H1 (cell line): ENCODE data around the gene ARHGAP24. TPM values are rescaled to one million over a fixed set of nuclear protein-coding genes. Genes with fewer than 3 reads are reported as not detected.

ENCODE experiments used
- CTCF ChIA-PET: fragments of 300-600 bp; sonication (Branson Sonifier 250); formaldehyde crosslinking; loops from one replicate; lab custom pipeline; 2021; ENCODE audit not compliant: partially characterized antibody; lab: Charles Lee
- POLR2A ChIA-PET: fragments of 300-600 bp; sonication (Branson Sonifier 250); formaldehyde crosslinking; loops from one replicate; lab custom pipeline; 2021; ENCODE audit warnings: inconsistent platforms; ENCODE audit not compliant: partially characterized antibody; lab: Charles Lee
- DNase-seq, 2 experiments: peaks; one replicate each; pipeline versions ENCODE4 v3.0.0 to v3.0.0-alpha.2; 2010 to 2022; ENCODE audit warnings: low spot score in 2 of 2, low read depth in 1 of 2, mixed read lengths in 1 of 2
- FAIRE-seq: peaks from 2 replicates; lab custom pipeline; 2011; peaks lifted over from hg19 to GRCh38; lab: Jason Lieb, UNC
- H2AFZ ChIP-seq: 2 replicates; pipeline ENCODE4 v1.8.1; 2012; ENCODE audit warnings: low read length, inconsistent platforms
- H2AK5ac ChIP-seq: 2 replicates; pipeline ENCODE4 v1.6.1; 2013; ENCODE audit warnings: low read depth, low read length
- H2BK120ac ChIP-seq: replicated peaks from 2 replicates; pipeline ENCODE3; 2013; ENCODE audit warnings: low read depth, low read length, inconsistent platforms
- H2BK12ac ChIP-seq: 2 replicates; pipeline ENCODE4 v1.6.1; 2013; ENCODE audit warnings: low read depth, low read length
- H2BK15ac ChIP-seq: 2 replicates; pipeline ENCODE4 v1.6.1; 2013; ENCODE audit warnings: low read length
- H2BK20ac ChIP-seq: 2 replicates; pipeline ENCODE4 v1.6.1; 2013; ENCODE audit warnings: low read length
- H2BK5ac ChIP-seq: 2 replicates; pipeline ENCODE4 v1.6.1; 2013; ENCODE audit warnings: low read depth, low read length
- H3K14ac ChIP-seq: 2 replicates; pipeline ENCODE4 v1.6.1; 2013; ENCODE audit warnings: inconsistent platforms; ENCODE audit not compliant: insufficient read length
- H3K18ac ChIP-seq: 2 replicates; pipeline ENCODE4 v1.6.1; 2013; ENCODE audit warnings: low read length; ENCODE audit errors: extremely low read depth
- H3K23ac ChIP-seq: 2 replicates; pipeline ENCODE4 v1.6.1; 2013; ENCODE audit warnings: inconsistent platforms; ENCODE audit not compliant: insufficient read length
- H3K23me2 ChIP-seq: 2 replicates; pipeline ENCODE4 v1.6.1; 2013; ENCODE audit warnings: low read depth, low read length
- H3K27ac ChIP-seq: 2 replicates; pipeline ENCODE4 v1.6.1; 2011; ENCODE audit warnings: low read depth, low read length, inconsistent platforms
- H3K27me3 ChIP-seq, 4 experiments: replicated peaks in 1 of 4; 1 replicate in 1 of 4; 2 replicates in 3 of 4; pipeline versions ENCODE4 v1.6.1 to v1.8.1; 2011 to 2013; ENCODE audit warnings: low read length in 3 of 4, mild to moderate bottlenecking in 3 of 4, inconsistent platforms in 2 of 4, mixed read lengths in 2 of 4, moderate library complexity in 1 of 4; ENCODE audit not compliant: control insufficient read depth in 3 of 4, insufficient read depth in 3 of 4; ENCODE audit errors: extremely low read depth in 1 of 4
- H3K36me3 ChIP-seq, 4 experiments: 2 replicates each; pipeline versions ENCODE4 v1.6.1 to v1.8.1; 2011 to 2013; ENCODE audit warnings: mild to moderate bottlenecking in 4 of 4, low read length in 3 of 4, moderate library complexity in 2 of 4, control low read depth in 1 of 4, inconsistent platforms in 1 of 4; ENCODE audit not compliant: insufficient read depth in 4 of 4, control insufficient read depth in 2 of 4
- H3K4ac ChIP-seq: replicated peaks from 2 replicates; pipeline ENCODE3; 2013; ENCODE audit warnings: low read length, low read depth, mixed read lengths, inconsistent platforms; ENCODE audit not compliant: insufficient read length
- H3K4me1 ChIP-seq, 4 experiments: replicated peaks in 1 of 4; 1 replicate in 1 of 4; 2 replicates in 3 of 4; pipeline versions ENCODE4 v1.6.1 to v1.8.1; 2011 to 2013; ENCODE audit warnings: low read length in 3 of 4, inconsistent platforms in 2 of 4, mixed read lengths in 1 of 4; ENCODE audit not compliant: insufficient read depth in 4 of 4, control insufficient read depth in 3 of 4
- H3K4me2 ChIP-seq, 2 experiments: 2 replicates each; pipeline versions ENCODE4 v1.6.1 to v1.8.1; 2011 to 2013; ENCODE audit warnings: low read depth in 2 of 2, low read length in 2 of 2, control low read depth in 1 of 2, inconsistent platforms in 1 of 2, mild to moderate bottlenecking in 1 of 2; ENCODE audit not compliant: insufficient read depth in 1 of 2
- H3K4me3 ChIP-seq, 4 experiments: fragments of 200-600, 300-600 bp in 1 of 4; sonication (generic), shearing (Covaris generic), sonication (Bioruptor Twin) in 1 of 4; 2 replicates each; pipeline versions ENCODE4 v1.5.1 to v1.8.1; 2011 to 2016; ENCODE audit warnings: low read length in 4 of 4, low read depth in 3 of 4, control low read depth in 2 of 4, inconsistent platforms in 2 of 4, mild to moderate bottlenecking in 2 of 4, mixed read lengths in 1 of 4, moderate library complexity in 1 of 4; ENCODE audit not compliant: insufficient read depth in 2 of 4; ENCODE audit errors: extremely low read depth in 1 of 4
- H3K56ac ChIP-seq: replicated peaks from 2 replicates; pipeline ENCODE3; 2013; ENCODE audit warnings: low read depth, mild to moderate bottlenecking, mixed read lengths, low read length, inconsistent platforms; ENCODE audit not compliant: insufficient read length
- H3K79me1 ChIP-seq: 2 replicates; pipeline ENCODE4 v1.6.1; 2013; ENCODE audit warnings: low read depth, low read length, control low read depth
- H3K79me2 ChIP-seq, 2 experiments: 2 replicates each; pipeline versions ENCODE4 v1.6.1 to v1.8.1; 2012 to 2013; ENCODE audit warnings: low read length in 2 of 2, mild to moderate bottlenecking in 2 of 2, inconsistent platforms in 1 of 2; ENCODE audit not compliant: insufficient read depth in 2 of 2, control insufficient read depth in 1 of 2
- H3K9ac ChIP-seq, 4 experiments: replicated peaks in 1 of 4; 1 replicate in 1 of 4; 2 replicates in 3 of 4; pipeline versions ENCODE4 v1.6.1 to v1.8.1; 2011 to 2013; ENCODE audit warnings: low read depth in 3 of 4, low read length in 3 of 4, control low read depth in 2 of 4, mild to moderate bottlenecking in 2 of 4, moderate library complexity in 2 of 4, inconsistent platforms in 1 of 4; ENCODE audit errors: extremely low read depth in 1 of 4
- H3K9me3 ChIP-seq, 2 experiments: 2 replicates each; pipeline versions ENCODE4 v1.6.1 to v1.8.1; 2012 to 2013; ENCODE audit warnings: mild to moderate bottlenecking in 2 of 2, moderate library complexity in 2 of 2, control low read depth in 1 of 2, inconsistent platforms in 1 of 2, low read depth in 1 of 2, low read length in 1 of 2, mixed read lengths in 1 of 2; ENCODE audit not compliant: insufficient read depth in 2 of 2
- H4K20me1 ChIP-seq, 2 experiments: replicated peaks in 1 of 2; 2 replicates each; pipeline versions ENCODE3 to v1.8.1; 2011 to 2013; ENCODE audit warnings: inconsistent platforms in 2 of 2, low read length in 2 of 2, mild to moderate bottlenecking in 1 of 2; ENCODE audit not compliant: insufficient read depth in 2 of 2, control insufficient read depth in 1 of 2
- H4K5ac ChIP-seq: 2 replicates; pipeline ENCODE4 v1.6.1; 2013; ENCODE audit warnings: low read length, low read depth, mixed read lengths, inconsistent platforms; ENCODE audit not compliant: insufficient read length
- H4K8ac ChIP-seq: 2 replicates; pipeline ENCODE4 v1.8.0; 2013; ENCODE audit warnings: mild to moderate bottlenecking, moderate library complexity, low read length, inconsistent platforms; ENCODE audit not compliant: insufficient read depth; ENCODE audit errors: extremely low read depth
- H4K91ac ChIP-seq: replicated peaks from 2 replicates; pipeline ENCODE3; 2013; ENCODE audit warnings: low read length, mixed read lengths, inconsistent platforms; ENCODE audit not compliant: insufficient read length
- ATF3 ChIP-seq: IDR thresholded peaks from 2 replicates; pipeline ENCODE4 v1.6.1; 2011; ENCODE audit warnings: low read depth, mild to moderate bottlenecking, low read length; ENCODE audit not compliant: insufficient read depth
- BRCA1 ChIP-seq: IDR thresholded peaks from 2 replicates; pipeline ENCODE4 v1.6.1; 2012; ENCODE audit warnings: low read depth, low read length, improper control_type of control experiment
- CHD2 ChIP-seq: IDR thresholded peaks from 2 replicates; pipeline ENCODE4 v1.6.1; 2012; ENCODE audit warnings: low read length, improper control_type of control experiment
- CTBP2 ChIP-seq: IDR thresholded peaks from 2 replicates; pipeline ENCODE4 v1.7.0; 2011; ENCODE audit warnings: borderline replicate concordance, mild to moderate bottlenecking, moderate library complexity, mixed read lengths, low read length; ENCODE audit not compliant: insufficient read depth, insufficient read length
- EGR1 ChIP-seq: IDR thresholded peaks from 2 replicates; pipeline ENCODE4 v1.6.1; 2011; ENCODE audit warnings: low read depth, low read length, borderline replicate concordance
- GABPA ChIP-seq: IDR thresholded peaks from 2 replicates; pipeline ENCODE4 v1.6.1; 2011; ENCODE audit warnings: mild to moderate bottlenecking, low read length, moderate library complexity, borderline replicate concordance; ENCODE audit not compliant: insufficient read depth
- KDM1A ChIP-seq: fragments of 200-600, 300-600 bp; sonication (generic); IDR thresholded peaks from 2 replicates; pipeline ENCODE4 v1.7.1; 2016; ENCODE audit warnings: mild to moderate bottlenecking, low read length, borderline replicate concordance
- KDM5A ChIP-seq: fragments of 200-600 bp; IDR thresholded peaks from 2 replicates; pipeline ENCODE4 v1.7.1; 2012; ENCODE audit warnings: mild to moderate bottlenecking, low read length, inconsistent platforms, mixed read lengths
- PHF8 ChIP-seq: fragments of 200-600 bp; sonication (generic); conservative IDR thresholded peaks from 2 replicates; pipeline ENCODE4 v1.7.1; 2012; ENCODE audit warnings: low read depth, mild to moderate bottlenecking, inconsistent platforms, low read length, moderate library complexity
- POLR2A ChIP-seq, 2 experiments: IDR thresholded peaks; 1 replicate in 1 of 2; 2 replicates in 1 of 2; pipeline ENCODE4 v1.6.1; 2011; ENCODE audit warnings: low read depth in 2 of 2, low read length in 2 of 2, mild to moderate bottlenecking in 2 of 2; ENCODE audit errors: control extremely low read depth in 1 of 2
- RFX5 ChIP-seq: IDR thresholded peaks from 2 replicates; pipeline ENCODE4 v1.6.1; 2011; ENCODE audit warnings: low read depth, low read length, improper control_type of control experiment, borderline replicate concordance
- SP4 ChIP-seq: IDR thresholded peaks from 2 replicates; pipeline ENCODE4 v1.6.1; 2012; ENCODE audit warnings: low read length, inconsistent platforms
- TBP ChIP-seq: IDR thresholded peaks from 2 replicates; pipeline ENCODE4 v1.6.1; 2011; ENCODE audit warnings: low read depth, low read length, improper control_type of control experiment
- TCF12 ChIP-seq: IDR thresholded peaks from 2 replicates; pipeline ENCODE4 v1.6.1; 2011; ENCODE audit warnings: low read depth, mild to moderate bottlenecking, low read length
- polyA plus RNA-seq, 7 experiments: library from polyadenylated mRNA; depleted of rRNA in 3 of 7; stranded (reverse) in 5 of 7; unstranded in 2 of 7; fragments of >200 nt in 5 of 7; fragments of 200-250 nt in 2 of 7; gene quantifications; 1 replicate in 5 of 7; 2 replicates in 1 of 7; 4 replicates in 1 of 7; pipeline versions ENCODE4 v1.2.1 to v1.2.3, GENCODE V29; 2011 to 2013; ENCODE audit warnings: missing spikeins in 2 of 7, mixed read lengths in 2 of 7
- total RNA-seq: library from RNA; stranded (reverse); fragmentation: NEBNext Ultra II Directional; extraction: Animal tissue kit (Norgen Biotek cat#: 25700); gene quantifications from 2 replicates; pipeline ENCODE4 v1.2.1, GENCODE V29; 2021

Gene ARHGAP24
- total and polyA plus RNA-seq, 2 of the 8 experiments (the other 6 are each of a cell fraction or from before 2014, with no cell fraction given): 0.08 to 0.50 TPM

GRCh38 chr4:85733798-85734197, 258.8 kb downstream of the ARHGAP24 start:
- ChIA-PET POLR2A (no interaction called here), CTCF (no interaction called here)
- Histone ChIP-seq H3K14ac (no peak overlapping the region), H3K4me1 (no peaks in the 10 kb centered on the region), H4K5ac (no peak overlapping the region), H3K56ac (no peak overlapping the region), H4K91ac (no peak overlapping the region), H3K23me2 (no peaks in the 10 kb centered on the region), H3K79me1 (no peaks in the 10 kb centered on the region), H3K4me2 (no peak overlapping the region), H2BK20ac (no peak overlapping the region), H3K9me3 (no peaks in the 10 kb centered on the region), H2AK5ac (no peak overlapping the region), H3K27ac (no peak overlapping the region), H2BK5ac (no peak overlapping the region), H3K36me3 (no peaks in the 10 kb centered on the region), H3K79me2 (no peaks in the 10 kb centered on the region), H2BK120ac (no peak overlapping the region), H4K8ac (no peak overlapping the region), H4K20me1 (no peaks in the 10 kb centered on the region), H3K27me3 (no peaks in the 10 kb centered on the region), H2BK12ac (no peak overlapping the region), H3K23ac (no peak overlapping the region)
- FAIRE-seq: no peak
- no peak for DNase-seq
- TF ChIP-seq CHD2: no peak
- no peak for TF ChIP-seq SP4
- TF ChIP-seq KDM1A: no peak
- TF ChIP-seq TCF12: no peak
- TF ChIP-seq EGR1: no peak
- TF ChIP-seq CTBP2: no peak
- no peak for TF ChIP-seq GABPA
- no peak for TF ChIP-seq ATF3
- TF ChIP-seq PHF8: no peak
- TF ChIP-seq POLR2A (IDR thresholded peaks at IDR 0.05; ENCODE audit: control extremely low read depth in 1 of 2, low read depth in 2 of 2, low read length in 2 of 2): no peak
- no peak for TF ChIP-seq TBP
- no peak for TF ChIP-seq KDM5A
- TF ChIP-seq BRCA1: no peak
- TF ChIP-seq RFX5: no peak
- TF ChIP-seq, all 59 proteins: peak for 0
- no peak overlapping the region for H3K9ac ChIP-seq
- H2AFZ ChIP-seq: no peak overlapping the region
- H3K4ac ChIP-seq: no peak overlapping the region
- no peak overlapping the region for H3K4me3 ChIP-seq
- H2BK15ac ChIP-seq: no peak overlapping the region
- H3K18ac ChIP-seq: no peak overlapping the region
